ENCODE results near the gene CACNG4. TPM values are rescaled to one million over a fixed set of nuclear protein-coding genes. Genes with fewer than 3 reads are reported as not detected.
A peak's percentile ranks its signal among the peaks of the same experiment; 100 is the strongest.

Gene CACNG4
- total and polyA plus RNA-seq, 8 donors, result 0.09 to 4.2 (median 0.32) TPM

DNA sequence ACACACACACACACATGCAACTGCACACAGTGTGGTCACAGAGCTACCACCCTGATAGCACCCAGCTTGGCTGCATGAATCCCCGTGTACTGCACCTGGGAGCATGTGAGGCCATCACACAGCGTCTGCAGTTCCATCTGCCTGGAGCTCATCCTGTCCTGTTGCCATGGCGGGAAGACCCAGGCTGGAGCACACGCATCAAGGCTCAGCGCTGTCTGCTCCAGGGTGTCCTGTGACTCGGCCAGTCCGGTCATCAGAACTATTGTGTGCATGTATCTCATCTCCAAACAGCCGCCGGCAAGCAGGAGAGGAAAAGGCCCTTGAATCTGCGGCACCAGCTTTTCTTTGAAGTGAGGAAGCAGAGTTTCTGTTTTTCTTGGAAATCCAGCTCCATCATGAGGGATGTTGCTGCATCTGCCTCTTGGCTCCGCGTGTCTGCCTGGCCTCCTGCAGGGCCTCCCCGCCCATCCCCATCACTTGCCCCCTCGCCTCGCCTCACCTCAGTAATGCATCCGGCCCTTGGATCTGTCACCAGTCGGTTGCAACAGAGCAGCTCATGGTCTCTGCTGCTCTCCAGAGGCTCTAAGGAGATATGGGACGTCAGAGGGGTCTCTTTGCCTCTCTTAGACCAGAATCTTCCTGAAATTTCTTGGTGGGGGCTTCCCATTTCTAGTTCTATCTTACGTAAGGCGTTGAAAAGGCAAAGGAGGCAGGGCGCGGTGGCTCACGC lies 23.7 kb downstream of the CACNG4 start:
- 73 to 81% methylated on average over 23 of the region's 23 CpGs for WGBS, 2 donors

DNA sequence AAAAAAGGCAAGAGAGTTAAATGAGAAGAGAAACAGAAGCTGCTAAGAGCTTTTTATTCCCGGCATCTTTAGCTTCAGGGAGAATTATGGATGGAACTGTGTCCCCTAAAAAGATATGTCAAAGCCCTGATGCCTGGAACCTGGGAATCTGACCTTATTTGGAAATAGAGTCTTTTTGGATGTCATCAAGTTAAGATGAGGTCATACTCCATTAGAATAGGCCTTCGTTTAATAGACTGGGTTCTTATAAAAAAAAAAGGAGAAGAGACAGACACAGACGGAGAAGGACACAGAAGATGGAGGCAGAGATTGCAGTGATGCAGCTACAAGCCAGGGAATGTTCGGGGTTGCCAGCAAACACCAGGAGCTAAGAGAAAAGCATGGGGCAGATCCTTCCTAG lies 24.6 kb downstream of the CACNG4 start:
- no peaks in the 10 kb centered on the region for H3K36me3 ChIP-seq
- no peak for ATAC-seq
- FAIRE-seq, result no peak
- no peaks in the 10 kb centered on the region for H3K27me3 ChIP-seq
- H3K4me3 ChIP-seq, result no peak overlapping the region
- H3K9me3 ChIP-seq, result no peaks in the 10 kb centered on the region
- WGBS, 2 donors, result 71% methylated on average over 4 of the region's 4 CpGs
- DNase-seq, result no peak
- TF ChIP-seq, protein P1, sequence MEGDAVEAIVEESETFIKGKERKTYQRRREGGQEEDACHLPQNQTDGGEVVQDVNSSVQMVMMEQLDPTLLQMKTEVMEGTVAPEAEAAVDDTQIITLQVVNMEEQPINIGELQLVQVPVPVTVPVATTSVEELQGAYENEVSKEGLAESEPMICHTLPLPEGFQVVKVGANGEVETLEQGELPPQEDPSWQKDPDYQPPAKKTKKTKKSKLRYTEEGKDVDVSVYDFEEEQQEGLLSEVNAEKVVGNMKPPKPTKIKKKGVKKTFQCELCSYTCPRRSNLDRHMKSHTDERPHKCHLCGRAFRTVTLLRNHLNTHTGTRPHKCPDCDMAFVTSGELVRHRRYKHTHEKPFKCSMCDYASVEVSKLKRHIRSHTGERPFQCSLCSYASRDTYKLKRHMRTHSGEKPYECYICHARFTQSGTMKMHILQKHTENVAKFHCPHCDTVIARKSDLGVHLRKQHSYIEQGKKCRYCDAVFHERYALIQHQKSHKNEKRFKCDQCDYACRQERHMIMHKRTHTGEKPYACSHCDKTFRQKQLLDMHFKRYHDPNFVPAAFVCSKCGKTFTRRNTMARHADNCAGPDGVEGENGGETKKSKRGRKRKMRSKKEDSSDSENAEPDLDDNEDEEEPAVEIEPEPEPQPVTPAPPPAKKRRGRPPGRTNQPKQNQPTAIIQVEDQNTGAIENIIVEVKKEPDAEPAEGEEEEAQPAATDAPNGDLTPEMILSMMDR (IDR thresholded peaks at IDR 0.05), result no peak
- no peaks in the 10 kb centered on the region for H3K4me1 ChIP-seq
- intact Hi-C loops (cut with DNase I), result no loop called here
- H3K27ac ChIP-seq, result no peak overlapping the region

More for the DNA sequence above, 23.7 kb downstream of the CACNG4 start:
- Histone ChIP-seq H3K27me3 (no peaks in the 10 kb centered on the region), H3K4me1 (no peaks in the 10 kb centered on the region), H3K9me3 (no peaks in the 10 kb centered on the region), H3K27ac (no peak overlapping the region), H3K4me3 (no peak overlapping the region), H3K36me3 (no peaks in the 10 kb centered on the region)
- TF ChIP-seq, protein P1 (IDR thresholded peaks at IDR 0.05), result no peak
- FAIRE-seq (no peak), ATAC-seq (peak in 1 of 4 donors; percentile 38), DNase-seq (no peak)
- intact Hi-C loops (cut with DNase I), result no loop called here

GRCh38 chr17:66989579-66989978 lies 25.1 kb downstream of the CACNG4 start:
- no peak overlapping the region for H3K4me3 ChIP-seq
- TF ChIP-seq, protein P1 (IDR thresholded peaks at IDR 0.05), result no peak
- no peaks in the 10 kb centered on the region for H3K4me1 ChIP-seq
- DNase-seq (no peak), FAIRE-seq (no peak), ATAC-seq (no peak)
- H3K9me3 ChIP-seq, result no peaks in the 10 kb centered on the region
- H3K36me3 ChIP-seq, result no peaks in the 10 kb centered on the region
- intact Hi-C loops (cut with DNase I), result no loop called here
- 75 to 81% methylated on average over 8 of the region's 8 CpGs for WGBS, 2 donors
- no peaks in the 10 kb centered on the region for H3K27me3 ChIP-seq
- H3K27ac ChIP-seq, result no peak overlapping the region

- Histone ChIP-seq H3K36me3 (no peaks in the 10 kb centered on the region), H3K4me1 (no peaks in the 10 kb centered on the region), H3K27ac (no peak overlapping the region), H3K27me3 (no peaks in the 10 kb centered on the region), H3K4me3 (no peak overlapping the region), H3K9me3 (no peaks in the 10 kb centered on the region)
- no peak for DNase-seq
- intact Hi-C loops (cut with DNase I), result no loop called here
- TF ChIP-seq, protein P1 (IDR thresholded peaks at IDR 0.05), result no peak
- ATAC-seq, result no peak
- FAIRE-seq, result no peak
- 80 to 85% methylated on average over 6 of the region's 6 CpGs for WGBS, 2 donors
Measured at GRCh38 chr17:66990047-66990446, 25.5 kb downstream of the CACNG4 start.

DNA sequence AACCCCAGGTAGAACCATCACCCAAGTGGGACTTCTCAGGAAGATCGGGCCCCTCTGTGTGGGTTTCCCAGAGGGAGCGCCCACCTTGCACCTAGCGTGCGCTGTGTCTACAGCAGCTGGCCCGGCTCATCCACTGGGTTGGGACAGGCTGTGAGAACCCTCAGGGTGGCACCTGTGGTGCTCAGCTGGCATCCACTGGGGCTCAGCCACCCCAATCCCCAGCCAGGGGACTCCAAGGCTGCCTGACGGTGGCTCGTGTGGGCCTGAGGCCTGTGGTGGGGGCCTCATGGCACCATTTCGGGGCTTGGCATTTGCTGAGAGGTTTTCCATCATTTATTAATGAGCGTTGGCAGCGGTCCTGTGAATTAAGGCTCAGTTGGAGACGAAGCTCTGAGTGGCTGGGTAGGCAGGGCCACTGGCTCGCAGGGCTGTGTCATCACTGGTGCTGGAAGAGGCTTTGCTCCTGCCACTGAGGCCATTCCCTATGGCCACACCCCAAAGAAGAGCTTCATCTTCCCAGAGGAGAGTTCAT lies 28.5 kb downstream of the CACNG4 start:
- no peaks in the 10 kb centered on the region for H3K9me3 ChIP-seq
- DNase-seq, result no peak
- H3K27ac ChIP-seq, result no peak overlapping the region
- intact Hi-C loops (cut with DNase I), result no loop called here
- no peak overlapping the region for H3K4me3 ChIP-seq
- H3K36me3 ChIP-seq, result no peaks in the 10 kb centered on the region
- H3K27me3 ChIP-seq, result no peaks in the 10 kb centered on the region
- no peak for ATAC-seq
- 86 to 88% methylated on average over 12 of the region's 12 CpGs for WGBS, 2 donors
- H3K4me1 ChIP-seq, result no peaks in the 10 kb centered on the region
- FAIRE-seq, result no peak
- TF ChIP-seq, protein P1 (IDR thresholded peaks at IDR 0.05), result no peak

Data from pancreas (tissue), 10 donors.